Transverse colon (tissue), 4 donors: ENCODE measurements around the gene ZNF414. TPM values are rescaled to one million over a fixed set of nuclear protein-coding genes. Genes with fewer than 3 reads are reported as not detected.

ENCODE experiments used
- DNase-seq: peaks from one replicate; pipeline ENCODE4 v3.0.0-alpha.2; 2019
- H3K27ac ChIP-seq, 4 donors: fragments of 200-600 bp; sonication (generic); 2 replicates each; pipeline ENCODE4 v1.5.1; 2016 to 2018; ENCODE audit warnings: inconsistent platforms in 4 of 4
- H3K27me3 ChIP-seq: fragments of 200-600 bp; sonication (generic); 2 replicates; pipeline ENCODE4 v1.5.1; 2017; ENCODE audit warnings: inconsistent platforms
- H3K36me3 ChIP-seq, 4 donors: fragments of 200-600 bp; sonication (generic); 2 replicates each; pipeline ENCODE4 v1.5.1; 2017 to 2019; ENCODE audit warnings: inconsistent platforms in 4 of 4
- H3K4me1 ChIP-seq, 4 donors: fragments of 200-600 bp; sonication (generic); 2 replicates each; pipeline ENCODE4 v1.5.1; 2017 to 2020; ENCODE audit warnings: inconsistent platforms in 4 of 4
- H3K4me3 ChIP-seq, 4 donors: fragments of 200-600 bp; sonication (generic); 1 replicate in 1 of 4; 2 replicates in 3 of 4; pipeline versions ENCODE4 v1.5.1 to v1.6.1; 2017 to 2019; ENCODE audit warnings: inconsistent platforms in 4 of 4
- H3K9me3 ChIP-seq, 2 donors: fragments of 200-600 bp; sonication (generic); 2 replicates each; pipeline ENCODE4 v1.5.1; 2017 to 2019; ENCODE audit warnings: inconsistent platforms in 2 of 2
- EP300 ChIP-seq: sonication (generic); formaldehyde crosslinking; IDR thresholded peaks from one replicate; pipeline ENCODE4 v1.6.1; 2017; ENCODE audit warnings: antibody characterized with exemption, low read depth
- POLR2A ChIP-seq: fragments of 450-650 bp; IDR thresholded peaks from one replicate; pipeline ENCODE4 v1.6.1; 2016; ENCODE audit warnings: antibody characterized with exemption, mild to moderate bottlenecking, moderate library complexity
- POLR2AphosphoS5 ChIP-seq, 3 donors: sonication (generic); formaldehyde crosslinking; IDR thresholded peaks; one replicate each; pipeline ENCODE4 v1.6.1; 2016; ENCODE audit warnings: antibody characterized with exemption in 3 of 3
- WGBS, 2 donors: methylation state at CpG; one replicate each; pipeline ENCODE4 v1.1.5; 2018; ENCODE audit warnings: low coverage in 1 of 2; 5-methylcytosine and 5-hydroxymethylcytosine counted together
- in situ Hi-C, 4 donors: fragments of 200-750 bp; cut with MboI; loops; one replicate each; pipeline versions ENCODE4 v1.15.0 to v1.15.1; 2017; ENCODE audit warnings: low sequenced_read_pairs in 3 of 4, low pct_ligation_motif_present in 1 of 4, low pct_unique_long_range_greater_than_20kb in 1 of 4
- intact Hi-C: fragments of 100-400 bp; cut with DNase I; formaldehyde crosslinking; loops from one replicate; pipeline ENCODE4 v1.15.1; 2023; ENCODE audit warnings: low total_unique reads
- total RNA-seq, 4 donors: library from RNA; depleted of rRNA; stranded (reverse); fragments of >200 nt; gene quantifications; one replicate each; pipeline ENCODE4 v1.1.0, GENCODE V29; 2016
- TF ChIP-seq, protein P1 (sequence below), 5 experiments: fragments of 200-600 bp in 3 of 5; fragments of 450-650 bp in 2 of 5; sonication (generic) in 3 of 5; IDR thresholded peaks; 1 replicate in 2 of 5; 2 replicates in 3 of 5; pipeline ENCODE4 v1.5.1; 2016 to 2017; ENCODE audit warnings: antibody characterized with exemption in 5 of 5, inconsistent platforms in 3 of 5, mild to moderate bottlenecking in 2 of 5, moderate library complexity in 1 of 5

Gene ZNF414
- total RNA-seq, 4 donors from 2014 or later = 7.8 to 13.8 (median 11.0) TPM

DNA sequence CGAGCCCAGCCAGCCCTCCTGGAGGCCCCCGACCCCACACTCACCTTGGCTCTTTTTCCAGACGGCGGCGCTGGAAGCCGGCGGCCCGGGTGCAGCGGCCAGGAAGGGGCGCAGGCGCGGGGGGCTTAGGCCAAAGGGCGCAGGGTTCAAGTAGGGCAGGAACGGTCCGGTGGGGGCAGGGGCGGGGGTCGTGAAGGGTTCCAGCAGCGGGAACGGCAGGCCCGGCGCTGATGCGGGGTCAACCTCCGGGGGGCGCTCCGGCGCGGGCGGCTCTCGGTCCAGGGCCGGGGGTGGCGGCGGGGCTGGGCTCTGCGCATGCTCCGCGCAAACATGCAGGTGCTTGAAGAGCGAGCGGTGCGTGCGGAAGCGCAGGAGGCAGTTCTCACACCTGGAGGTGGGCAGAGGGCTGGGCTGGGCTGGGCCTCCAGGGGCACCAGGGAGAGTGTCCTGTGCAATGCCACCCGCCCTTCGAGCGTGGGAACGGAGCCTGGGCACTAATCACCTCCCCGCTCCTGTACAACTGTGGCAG, 2.3 kb downstream of the ZNF414 start:
- peaks cover 0 to 6% (median 0%) of the 10 kb centered on the region in 4 donors for H3K36me3 ChIP-seq

GRCh38 chr19:8510589-8511115, 3.3 kb downstream of the ZNF414 start:
- WGBS, 2 donors = 93% methylated on average over 31 of the region's 52 CpGs; no CpG with 5 or more reads in 1 of the 2 donors
- TF ChIP-seq EP300 (no peak), POLR2AphosphoS5 (IDR thresholded peaks at IDR 0.05) (no peak), POLR2A (no peak)
- TF ChIP-seq, protein P1, sequence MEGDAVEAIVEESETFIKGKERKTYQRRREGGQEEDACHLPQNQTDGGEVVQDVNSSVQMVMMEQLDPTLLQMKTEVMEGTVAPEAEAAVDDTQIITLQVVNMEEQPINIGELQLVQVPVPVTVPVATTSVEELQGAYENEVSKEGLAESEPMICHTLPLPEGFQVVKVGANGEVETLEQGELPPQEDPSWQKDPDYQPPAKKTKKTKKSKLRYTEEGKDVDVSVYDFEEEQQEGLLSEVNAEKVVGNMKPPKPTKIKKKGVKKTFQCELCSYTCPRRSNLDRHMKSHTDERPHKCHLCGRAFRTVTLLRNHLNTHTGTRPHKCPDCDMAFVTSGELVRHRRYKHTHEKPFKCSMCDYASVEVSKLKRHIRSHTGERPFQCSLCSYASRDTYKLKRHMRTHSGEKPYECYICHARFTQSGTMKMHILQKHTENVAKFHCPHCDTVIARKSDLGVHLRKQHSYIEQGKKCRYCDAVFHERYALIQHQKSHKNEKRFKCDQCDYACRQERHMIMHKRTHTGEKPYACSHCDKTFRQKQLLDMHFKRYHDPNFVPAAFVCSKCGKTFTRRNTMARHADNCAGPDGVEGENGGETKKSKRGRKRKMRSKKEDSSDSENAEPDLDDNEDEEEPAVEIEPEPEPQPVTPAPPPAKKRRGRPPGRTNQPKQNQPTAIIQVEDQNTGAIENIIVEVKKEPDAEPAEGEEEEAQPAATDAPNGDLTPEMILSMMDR (IDR thresholded peaks at IDR 0.05) = no peak
- Histone ChIP-seq H3K4me1 (peaks cover 16 to 37% (median 31%) of the 10 kb centered on the region in 4 donors), H3K27ac (no peak overlapping the region), H3K9me3 (no peaks in the 10 kb centered on the region), H3K4me3 (no peak overlapping the region), H3K27me3 (no peaks in the 10 kb centered on the region), H3K36me3 (peaks cover 0 to 6% (median 0%) of the 10 kb centered on the region in 4 donors)
- in situ Hi-C loops = loop anchor here in 1 of 4 donors (25.0 kb wide), 1 partner anchor 98 kb away; the partner anchor contains the start of gene MARCHF2
- DNase-seq = no peak
- intact Hi-C loops = no loop called here

More for the DNA sequence above, 2.3 kb downstream of the ZNF414 start:
- peaks cover 11 to 28% (median 23%) of the 10 kb centered on the region in 4 donors for H3K4me1 ChIP-seq
- intact Hi-C loops (no loop called here), in situ Hi-C loops (loop anchor here in 1 of 4 donors (25.0 kb wide), 1 partner anchor 99 kb away; the partner anchor contains the start of gene MARCHF2)
- no peaks in the 10 kb centered on the region for H3K9me3 ChIP-seq
- H3K27ac ChIP-seq = peak overlapping the region in 2 of 4 donors; percentile 37 to 97
- WGBS, 2 donors = 82% methylated on average over 41 of the region's 45 CpGs; no CpG with 5 or more reads in 1 of the 2 donors
- TF ChIP-seq EP300 = no peak
- TF ChIP-seq, protein P1 (IDR thresholded peaks at IDR 0.05) = no peak
- TF ChIP-seq POLR2AphosphoS5 (IDR thresholded peaks at IDR 0.05) = no peak
- no peak for TF ChIP-seq POLR2A
- H3K27me3 ChIP-seq = no peaks in the 10 kb centered on the region
- no peak overlapping the region for H3K4me3 ChIP-seq
- DNase-seq = no peak

- intact Hi-C loops (loop anchor here (10.0 kb wide), 1 partner anchor 152 kb away; no protein-coding TSS in a partner anchor), in situ Hi-C loops (loop anchor here (10.0 to 25.0 kb wide), 3 partner anchors 92 to 152 kb away; partner anchors contain the start of gene MARCHF2 (in 2 of the 4))
- Histone ChIP-seq H3K4me1 (peaks cover 5 to 13% (median 12%) of the 10 kb centered on the region in 4 donors), H3K27ac (peak overlapping the region in 2 of 4 donors; percentile 2 to 8), H3K4me3 (peak overlapping the region; percentile 10 to 59 (median 36)), H3K27me3 (no peaks in the 10 kb centered on the region), H3K36me3 (peaks cover 0 to 6% (median 0%) of the 10 kb centered on the region in 4 donors), H3K9me3 (no peaks in the 10 kb centered on the region)
- DNase-seq = no peak
- WGBS, 2 donors = 26 to 63% methylated on average over 6 to 18 of the region's 18 CpGs
- no peak for TF ChIP-seq EP300
- TF ChIP-seq, protein P1 (IDR thresholded peaks at IDR 0.05) = peak in 2 of 5 experiments; percentile 8 to 25
These were observed 7.5 kb downstream of the ZNF414 start for GRCh38 chr19:8506402-8506957.
